C4-2B (cell line): ENCODE results near the gene F5.

Source experiments
- H3K27ac ChIP-seq: fragments of 450-650 bp; 2 replicates; pipeline ENCODE4 v1.5.1; 2017
- CTCF ChIP-seq: fragments of 450-650 bp; conservative IDR thresholded peaks from 2 replicates; pipeline ENCODE4 v1.5.1; 2017; ENCODE audit warnings: mild to moderate bottlenecking
- ZFX ChIP-seq: fragments of 450-650 bp; IDR thresholded peaks from 2 replicates; pipeline ENCODE4 v1.6.1; 2017

The F5 gene

GRCh38 chr1:169563650-169564049 is 22.6 kb downstream of the F5 start:
- no peak for TF ChIP-seq ZFX
- TF ChIP-seq CTCF = no peak
- H3K27ac ChIP-seq = no peak overlapping the region

- H3K27ac ChIP-seq = no peak overlapping the region
- TF ChIP-seq CTCF (no peak), ZFX (no peak)
Measured at GRCh38 chr1:169563019-169563615, 23.2 kb downstream of the F5 start.

GRCh38 chr1:169561692-169562091 is 24.6 kb downstream of the F5 start:
- no peak overlapping the region for H3K27ac ChIP-seq
- no peak for TF ChIP-seq CTCF
- no peak for TF ChIP-seq ZFX

GRCh38 chr1:169557131-169557530 is 29.1 kb downstream of the F5 start:
- TF ChIP-seq ZFX = no peak
- TF ChIP-seq CTCF = no peak

GRCh38 chr1:169550294-169550693 is 36.0 kb downstream of the F5 start:
- TF ChIP-seq CTCF = peak; percentile 73
- TF ChIP-seq ZFX = no peak
- no peak overlapping the region for H3K27ac ChIP-seq

More at GRCh38 chr1:169557131-169557530, 29.1 kb downstream of the F5 start:
- no peak overlapping the region for H3K27ac ChIP-seq

- TF ChIP-seq CTCF (no peak), ZFX (no peak)
- no peak overlapping the region for H3K27ac ChIP-seq
Measured at GRCh38 chr1:169548282-169548681, 38.0 kb downstream of the F5 start.

- TF ChIP-seq CTCF (peak; percentile 91), ZFX (no peak)
- peak overlapping the region; percentile 9; the same call in 1 of the 2 replicates for H3K27ac ChIP-seq
Measured at GRCh38 chr1:169546087-169546995, 39.9 kb downstream of the F5 start.
